Airway epithelial cell (primary cell): Measurements from ENCODE around the gene ST8SIA1. TPM values are rescaled to one million over a fixed set of nuclear protein-coding genes. Genes with fewer than 3 reads are reported as not detected.

Source experiments
- total RNA-seq: library from RNA; depleted of rRNA; stranded (reverse); fragments of >200 nt; gene quantifications from 2 replicates; pipeline ENCODE4 v1.2.3, GENCODE V29; 2015

ST8SIA1 gene, protein sequence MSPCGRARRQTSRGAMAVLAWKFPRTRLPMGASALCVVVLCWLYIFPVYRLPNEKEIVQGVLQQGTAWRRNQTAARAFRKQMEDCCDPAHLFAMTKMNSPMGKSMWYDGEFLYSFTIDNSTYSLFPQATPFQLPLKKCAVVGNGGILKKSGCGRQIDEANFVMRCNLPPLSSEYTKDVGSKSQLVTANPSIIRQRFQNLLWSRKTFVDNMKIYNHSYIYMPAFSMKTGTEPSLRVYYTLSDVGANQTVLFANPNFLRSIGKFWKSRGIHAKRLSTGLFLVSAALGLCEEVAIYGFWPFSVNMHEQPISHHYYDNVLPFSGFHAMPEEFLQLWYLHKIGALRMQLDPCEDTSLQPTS
- 0.21 and 0.23 TPM in 2 replicates for total RNA-seq

DNA sequence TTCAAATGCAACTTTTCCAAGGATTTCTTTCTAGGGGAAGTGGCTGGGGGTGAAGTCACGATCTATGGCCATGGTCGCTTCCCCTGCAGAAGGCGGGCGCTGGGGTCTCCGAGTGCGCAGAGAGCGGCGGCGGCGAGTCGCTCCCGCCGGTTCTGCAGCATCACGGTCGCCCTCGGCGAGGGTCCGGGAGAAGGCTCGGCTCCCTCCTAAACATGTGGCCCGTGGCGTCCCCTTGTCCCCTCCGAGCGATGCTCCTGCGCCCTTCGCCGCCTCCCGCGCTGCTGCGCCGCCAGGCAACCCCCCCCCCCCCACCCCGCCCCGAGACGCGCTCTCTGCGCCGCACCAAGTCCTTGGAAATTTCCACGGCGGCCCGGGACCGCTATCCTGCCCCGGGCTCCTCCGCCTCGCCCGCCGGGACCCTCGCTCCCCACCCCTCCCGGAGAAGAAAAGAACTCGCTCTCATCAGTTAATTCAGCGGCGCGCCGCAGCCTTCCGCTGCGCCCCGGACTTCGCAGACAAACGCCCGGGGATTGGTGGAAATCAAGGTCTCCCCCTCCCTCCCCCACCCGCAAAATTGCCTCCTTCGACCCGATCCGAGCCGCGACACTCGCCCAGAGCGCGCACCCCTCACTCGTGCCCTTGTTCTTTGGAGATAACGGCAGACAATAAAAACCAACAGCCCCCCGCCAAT is at the start of gene ST8SIA1:
Gene ST8SIA1, minus strand, starts transcription at position 298 of the 691 bp plus-strand sequence. CDS start 475 bp downstream, outside the sequence.

Other genes starting within 250 kb of the ST8SIA1 start
- gene C2CD5, start 209.8 kb upstream of the ST8SIA1 start, total RNA-seq, result 10.2 and 12.8 TPM in 2 replicates